Prostate gland (tissue), 2 donors: Measurements from ENCODE around the gene RNF19B.

ENCODE experiments used
- POLR2A ChIP-seq: fragments of 450-650 bp; IDR thresholded peaks from one replicate; pipeline ENCODE4 v1.6.1; 2016; ENCODE audit warnings: antibody characterized with exemption, mild to moderate bottlenecking
- POLR2AphosphoS5 ChIP-seq: sonication (generic); formaldehyde crosslinking; IDR thresholded peaks from one replicate; pipeline ENCODE4 v1.6.1; 2017; ENCODE audit warnings: antibody characterized with exemption
- TF ChIP-seq, protein P1 (sequence below), 4 experiments: fragments of 200-600 bp in 2 of 4; fragments of 450-650 bp in 2 of 4; sonication (generic) in 2 of 4; IDR thresholded peaks; 1 replicate in 3 of 4; 2 replicates in 1 of 4; pipeline ENCODE4 v1.5.1; 2016 to 2019; ENCODE audit warnings: antibody characterized with exemption in 4 of 4, mild to moderate bottlenecking in 2 of 4, moderate library complexity in 2 of 4

GRCh38 chr1:32939655-32940371 lies 24.8 kb downstream of the RNF19B start:
- TF ChIP-seq POLR2AphosphoS5 (peak; percentile 51), POLR2A (peak; percentile 10)
- TF ChIP-seq, protein P1, sequence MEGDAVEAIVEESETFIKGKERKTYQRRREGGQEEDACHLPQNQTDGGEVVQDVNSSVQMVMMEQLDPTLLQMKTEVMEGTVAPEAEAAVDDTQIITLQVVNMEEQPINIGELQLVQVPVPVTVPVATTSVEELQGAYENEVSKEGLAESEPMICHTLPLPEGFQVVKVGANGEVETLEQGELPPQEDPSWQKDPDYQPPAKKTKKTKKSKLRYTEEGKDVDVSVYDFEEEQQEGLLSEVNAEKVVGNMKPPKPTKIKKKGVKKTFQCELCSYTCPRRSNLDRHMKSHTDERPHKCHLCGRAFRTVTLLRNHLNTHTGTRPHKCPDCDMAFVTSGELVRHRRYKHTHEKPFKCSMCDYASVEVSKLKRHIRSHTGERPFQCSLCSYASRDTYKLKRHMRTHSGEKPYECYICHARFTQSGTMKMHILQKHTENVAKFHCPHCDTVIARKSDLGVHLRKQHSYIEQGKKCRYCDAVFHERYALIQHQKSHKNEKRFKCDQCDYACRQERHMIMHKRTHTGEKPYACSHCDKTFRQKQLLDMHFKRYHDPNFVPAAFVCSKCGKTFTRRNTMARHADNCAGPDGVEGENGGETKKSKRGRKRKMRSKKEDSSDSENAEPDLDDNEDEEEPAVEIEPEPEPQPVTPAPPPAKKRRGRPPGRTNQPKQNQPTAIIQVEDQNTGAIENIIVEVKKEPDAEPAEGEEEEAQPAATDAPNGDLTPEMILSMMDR (IDR thresholded peaks at IDR 0.05) = no peak
